GM12872 (cell line): ENCODE measurements around the gene FYB2.

Source experiments
- TF ChIP-seq, protein P1 (sequence below): IDR thresholded peaks from 3 replicates; pipeline ENCODE4 v1.5.1; 2011; ENCODE audit warnings: low read depth, mild to moderate bottlenecking, low read length, moderate library complexity; ENCODE audit not compliant: insufficient read depth

Gene FYB2

DNA sequence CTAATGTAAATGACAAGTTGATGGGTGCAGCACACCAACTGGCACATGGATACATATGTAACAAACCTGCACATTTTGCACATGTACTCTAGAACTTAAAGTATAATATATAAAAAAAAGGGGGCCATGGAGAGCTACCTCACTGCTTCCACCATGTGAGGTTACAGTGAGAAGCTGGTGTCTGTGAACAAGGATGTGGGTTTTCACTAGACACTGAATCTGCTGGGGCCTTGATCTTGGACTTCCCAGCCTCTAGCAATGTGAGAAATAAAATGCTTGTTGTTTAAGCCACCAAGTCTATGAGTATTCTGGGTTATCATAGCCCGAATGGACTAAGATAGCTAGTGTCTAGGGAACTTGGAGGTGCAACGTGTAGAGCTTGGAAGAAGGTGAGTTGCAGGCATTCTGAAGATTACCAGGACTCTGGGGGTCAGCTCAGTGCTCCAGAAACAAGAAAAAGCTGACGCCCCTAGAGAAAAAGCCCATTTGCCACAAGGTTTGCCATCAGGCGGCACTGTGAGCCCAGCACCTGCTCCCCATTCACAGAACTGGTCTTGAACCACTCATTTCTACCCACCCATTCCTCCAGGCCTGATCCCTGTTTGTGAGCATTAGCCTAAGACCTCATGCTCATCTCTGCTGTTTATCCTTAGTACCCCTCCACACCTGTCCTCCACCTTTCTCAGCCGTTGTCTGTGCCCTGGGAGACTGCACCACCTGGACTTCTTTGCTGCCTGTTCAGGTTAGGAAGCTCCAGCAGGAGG lies 15.1 kb upstream of the FYB2 start:
- TF ChIP-seq, protein P1, sequence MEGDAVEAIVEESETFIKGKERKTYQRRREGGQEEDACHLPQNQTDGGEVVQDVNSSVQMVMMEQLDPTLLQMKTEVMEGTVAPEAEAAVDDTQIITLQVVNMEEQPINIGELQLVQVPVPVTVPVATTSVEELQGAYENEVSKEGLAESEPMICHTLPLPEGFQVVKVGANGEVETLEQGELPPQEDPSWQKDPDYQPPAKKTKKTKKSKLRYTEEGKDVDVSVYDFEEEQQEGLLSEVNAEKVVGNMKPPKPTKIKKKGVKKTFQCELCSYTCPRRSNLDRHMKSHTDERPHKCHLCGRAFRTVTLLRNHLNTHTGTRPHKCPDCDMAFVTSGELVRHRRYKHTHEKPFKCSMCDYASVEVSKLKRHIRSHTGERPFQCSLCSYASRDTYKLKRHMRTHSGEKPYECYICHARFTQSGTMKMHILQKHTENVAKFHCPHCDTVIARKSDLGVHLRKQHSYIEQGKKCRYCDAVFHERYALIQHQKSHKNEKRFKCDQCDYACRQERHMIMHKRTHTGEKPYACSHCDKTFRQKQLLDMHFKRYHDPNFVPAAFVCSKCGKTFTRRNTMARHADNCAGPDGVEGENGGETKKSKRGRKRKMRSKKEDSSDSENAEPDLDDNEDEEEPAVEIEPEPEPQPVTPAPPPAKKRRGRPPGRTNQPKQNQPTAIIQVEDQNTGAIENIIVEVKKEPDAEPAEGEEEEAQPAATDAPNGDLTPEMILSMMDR: no peak

DNA sequence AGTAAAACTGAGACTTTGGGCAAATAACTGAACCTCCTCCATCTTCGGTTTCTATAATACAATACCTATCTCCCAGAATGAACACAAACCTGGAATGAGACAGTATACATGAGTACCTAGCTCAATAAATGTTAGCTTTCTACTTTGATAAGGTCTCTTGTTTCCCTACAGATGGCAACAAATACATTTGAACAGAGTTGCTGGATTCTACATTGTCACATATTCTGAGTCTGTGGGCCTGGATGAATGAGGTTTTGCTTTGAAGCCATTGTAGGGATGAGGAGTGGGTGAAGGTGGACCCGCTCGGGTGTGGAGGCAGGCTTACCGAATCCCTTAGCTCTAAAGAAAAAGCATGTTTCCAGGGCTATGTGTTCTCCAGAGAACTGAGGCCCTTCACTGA lies 13.9 kb upstream of the FYB2 start:
- TF ChIP-seq, protein P1: no peak

DNA sequence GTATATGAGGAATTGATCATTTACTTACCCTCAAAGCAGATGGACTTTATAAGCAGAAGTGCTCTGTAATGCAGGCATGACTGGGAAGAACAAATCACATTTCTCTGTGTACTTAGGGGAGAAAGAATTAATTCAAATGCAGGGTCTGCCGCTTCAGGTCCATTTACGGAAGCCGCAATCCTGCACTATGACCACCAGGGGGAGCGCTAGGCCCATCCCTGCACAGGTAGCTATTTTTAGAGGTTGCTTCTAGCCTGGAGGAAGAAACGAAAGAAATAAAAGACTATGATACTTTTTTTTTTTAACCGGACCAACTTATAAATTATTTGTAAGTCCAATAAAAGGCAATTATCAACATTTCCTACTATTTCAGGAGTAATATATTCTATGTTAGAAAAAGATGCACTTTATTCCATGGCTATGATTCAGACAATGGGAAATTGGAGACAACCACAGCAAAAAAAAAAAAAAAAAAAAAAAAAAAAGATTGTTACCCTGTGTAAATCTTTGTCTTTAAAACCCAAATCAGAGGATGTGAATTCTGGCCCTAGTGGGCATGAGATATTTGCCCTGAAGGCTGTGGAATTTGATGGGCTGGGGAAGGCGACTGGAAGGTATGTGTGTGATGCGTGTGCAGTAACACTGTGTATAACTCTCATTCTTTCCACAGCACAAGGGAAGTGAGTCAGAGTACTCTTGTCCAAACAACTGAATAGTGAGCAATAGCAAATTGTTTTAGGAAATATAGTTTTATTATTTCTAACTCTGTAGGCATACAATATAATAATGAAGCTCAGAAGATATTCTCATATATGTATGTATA lies 12.9 kb upstream of the FYB2 start:
- TF ChIP-seq, protein P1: peak; percentile 90

DNA sequence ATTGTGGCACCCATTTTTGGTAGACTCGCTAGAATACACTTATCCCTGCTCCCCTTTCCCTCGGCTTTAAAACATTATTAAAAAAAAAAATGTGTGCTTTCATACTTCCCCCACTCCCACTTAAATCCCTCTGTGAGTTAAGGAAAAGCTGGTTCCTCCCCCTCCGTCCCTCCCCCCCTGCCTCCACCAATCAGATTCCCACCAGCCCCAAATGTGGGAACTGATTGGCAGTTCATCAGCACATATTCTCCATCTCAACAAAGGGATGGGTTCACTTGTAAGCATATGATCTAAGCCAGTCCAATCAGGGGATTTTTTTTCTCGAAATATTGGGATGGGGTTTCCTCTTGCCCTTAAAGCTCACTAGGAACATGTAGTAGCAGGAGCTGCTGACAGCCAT lies 10.8 kb upstream of the FYB2 start:
- TF ChIP-seq, protein P1: no peak

DNA sequence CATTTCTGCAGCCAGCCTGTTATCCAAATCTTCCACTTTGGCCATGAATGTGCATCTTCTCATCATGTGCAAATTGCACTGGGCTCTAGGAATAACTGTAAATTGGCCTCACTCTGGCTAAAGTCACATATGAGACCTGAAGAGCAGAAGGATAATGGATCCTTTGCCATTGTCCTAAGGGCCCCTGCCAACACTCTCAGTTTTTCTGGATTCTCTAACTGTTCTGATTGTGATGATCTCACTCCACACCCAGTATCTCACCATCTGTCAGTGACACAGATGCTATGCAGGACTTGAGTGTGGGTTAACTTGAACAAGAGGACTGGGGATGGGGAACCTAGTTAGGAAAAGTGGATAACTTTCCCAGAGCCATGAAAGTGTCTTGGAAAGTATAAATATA lies 8.5 kb upstream of the FYB2 start:
- TF ChIP-seq, protein P1: no peak

DNA sequence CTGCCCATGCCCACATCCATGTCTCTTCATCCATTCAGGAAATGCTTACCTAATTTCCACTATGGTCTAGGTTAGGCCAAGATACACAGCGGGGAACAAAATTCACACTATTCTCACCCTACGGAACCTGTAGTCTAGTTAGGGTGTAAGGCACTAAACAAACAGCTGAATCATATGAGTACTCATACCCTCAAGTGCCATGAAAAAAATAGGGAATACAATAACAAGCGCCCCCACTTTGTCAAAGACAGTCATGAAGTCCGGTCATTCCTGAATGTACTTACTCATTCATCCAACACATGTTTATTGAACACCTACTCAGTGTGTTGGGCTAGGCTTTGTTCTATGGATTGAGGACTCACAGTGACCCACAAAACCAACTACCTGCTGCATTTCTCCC lies 6.2 kb upstream of the FYB2 start:
- TF ChIP-seq, protein P1: no peak

DNA sequence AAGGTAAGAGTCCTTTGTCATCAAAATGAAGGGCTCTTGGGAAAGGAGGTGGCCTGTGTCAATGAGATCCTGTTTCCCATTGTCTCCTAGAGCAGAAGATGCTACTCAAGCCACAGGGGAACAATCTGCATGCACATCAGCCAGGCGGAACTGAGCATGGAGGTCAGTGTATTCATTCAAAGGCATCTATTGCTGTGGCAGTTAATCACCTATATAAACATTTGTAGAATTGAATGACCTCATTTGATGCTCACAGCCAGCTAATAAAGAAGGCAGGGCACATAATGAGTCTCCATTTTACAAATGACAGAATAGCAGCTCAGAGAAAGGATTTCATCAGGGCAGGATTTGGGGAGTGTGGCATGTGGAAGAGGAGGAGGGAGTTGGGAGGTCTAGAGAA lies 5.7 kb upstream of the FYB2 start:
- TF ChIP-seq, protein P1: no peak
